HepG2 (cell line): ENCODE measurements around the gene KLF6. TPM values are rescaled to one million over a fixed set of nuclear protein-coding genes. Genes with fewer than 3 reads are reported as not detected.

Experiments used
- AFF4 ChIP-seq: sonication (generic); formaldehyde crosslinking; IDR thresholded peaks from 2 replicates; pipeline ENCODE4 v1.4.0; 2020; ENCODE audit warnings: missing genetic modification reagents
- CCDC6 ChIP-seq: sonication (generic); formaldehyde crosslinking; IDR thresholded peaks from 2 replicates; pipeline ENCODE4 v1.8.1; 2022; ENCODE audit warnings: mild to moderate bottlenecking, missing genetic modification reagents, moderate library complexity
- ETV5 ChIP-seq: IDR thresholded peaks from 2 replicates; pipeline ENCODE4 v1.6.1; 2018; ENCODE audit warnings: missing biosample characterization, missing genetic modification reagents, inconsistent platforms, borderline replicate concordance
- GLI4 ChIP-seq: sonication (generic); formaldehyde crosslinking; IDR thresholded peaks from 2 replicates; pipeline ENCODE4 v1.5.1; 2020; ENCODE audit warnings: missing genetic modification reagents, mild to moderate bottlenecking, moderate library complexity, borderline replicate concordance
- HNRNPH1 ChIP-seq: fragments of 200-400 bp; formaldehyde crosslinking; optimal IDR thresholded peaks from 2 replicates; pipeline ENCODE3; 2017; ENCODE audit warnings: mild to moderate bottlenecking, low read depth, low read length
- JARID2 ChIP-seq: sonication (generic); formaldehyde crosslinking; IDR thresholded peaks from 2 replicates; pipeline ENCODE4 v1.8.1; 2023; ENCODE audit warnings: missing genetic modification reagents, inconsistent platforms; ENCODE audit not compliant: insufficient replicate concordance
- KMT2B ChIP-seq: IDR thresholded peaks from 2 replicates; pipeline ENCODE4 v1.6.1; 2016; ENCODE audit warnings: missing genetic modification reagents, missing compliant biosample characterization
- MEIS1 ChIP-seq: sonication (generic); formaldehyde crosslinking; IDR thresholded peaks from 2 replicates; pipeline ENCODE4 v1.9.0; 2021; ENCODE audit warnings: mild to moderate bottlenecking, missing genetic modification reagents, moderate library complexity, borderline replicate concordance
- ONECUT2 ChIP-seq: sonication (generic); formaldehyde crosslinking; IDR thresholded peaks from 2 replicates; pipeline ENCODE4 v1.4.0; 2020; ENCODE audit warnings: missing genetic modification reagents
- PPARG ChIP-seq: conservative IDR thresholded peaks from 2 replicates; pipeline ENCODE4 v1.6.1; 2016; ENCODE audit warnings: missing biosample characterization, missing genetic modification reagents
- RBM39 ChIP-seq: fragments of 200-400 bp; formaldehyde crosslinking; IDR thresholded peaks from one replicate; pipeline ENCODE4 v1.6.1; 2018; ENCODE audit warnings: antibody characterized with exemption, mild to moderate bottlenecking, low read depth, low read length; ENCODE audit not compliant: poor library complexity, severe bottlenecking
- TFDP1 ChIP-seq: IDR thresholded peaks from 2 replicates; pipeline ENCODE4 v1.6.1; 2016; ENCODE audit warnings: missing compliant biosample characterization, missing genetic modification reagents, borderline replicate concordance
- TMF1 ChIP-seq: sonication (generic); formaldehyde crosslinking; IDR thresholded peaks from 2 replicates; pipeline ENCODE4 v1.8.1; 2022; ENCODE audit warnings: low read depth, missing genetic modification reagents
- ZBTB33 ChIP-seq: sonication (generic); formaldehyde crosslinking; IDR thresholded peaks from 2 replicates; pipeline ENCODE4 v1.4.0; 2020; ENCODE audit warnings: missing genetic modification reagents
- ZIK1 ChIP-seq: sonication (generic); formaldehyde crosslinking; IDR thresholded peaks from 2 replicates; pipeline ENCODE4 v1.5.0; 2020; ENCODE audit warnings: mild to moderate bottlenecking, low read depth, missing genetic modification reagents, borderline replicate concordance
- ZNF280B ChIP-seq: sonication (generic); formaldehyde crosslinking; IDR thresholded peaks from 2 replicates; pipeline ENCODE4 v1.5.0; 2020; ENCODE audit warnings: missing genetic modification reagents, mild to moderate bottlenecking, borderline replicate concordance
- ZNF543 ChIP-seq: sonication (generic); formaldehyde crosslinking; IDR thresholded peaks from 2 replicates; pipeline ENCODE4 v1.4.0; 2020; ENCODE audit warnings: mild to moderate bottlenecking, missing genetic modification reagents
- ZNF549 ChIP-seq: sonication (generic); formaldehyde crosslinking; IDR thresholded peaks from 2 replicates; pipeline ENCODE4 v1.5.0; 2020; ENCODE audit warnings: missing genetic modification reagents
- ZNF605 ChIP-seq: sonication (generic); formaldehyde crosslinking; IDR thresholded peaks from 2 replicates; pipeline ENCODE4 v1.8.0; 2022; ENCODE audit warnings: mild to moderate bottlenecking, missing genetic modification reagents
- ZNF816 ChIP-seq: sonication (generic); formaldehyde crosslinking; IDR thresholded peaks from 2 replicates; pipeline ENCODE4 v1.8.0; 2022; ENCODE audit warnings: missing genetic modification reagents, mild to moderate bottlenecking, borderline replicate concordance
- polyA plus RNA-seq, 8 experiments: library from polyadenylated mRNA; depleted of rRNA in 3 of 8; stranded (reverse) in 7 of 8; unstranded in 1 of 8; fragments of >200 nt; fragmentation: Illumina TruSeq in 4 of 8; extraction: Trizol in 4 of 8; gene quantifications; 2 replicates each; pipeline versions ENCODE4 v1.2.1 to v1.2.3, GENCODE V29; 2011 to 2016; ENCODE audit warnings: low read depth in 4 of 8, missing spikeins in 1 of 8, mixed read lengths in 1 of 8; ENCODE audit not compliant: insufficient read depth in 1 of 8
- total RNA-seq, 5 experiments: library from RNA; depleted of rRNA; stranded (reverse); fragments of >200 nt; fragmentation: Illumina TruSeq; extraction: Trizol; gene quantifications; 2 replicates each; pipeline ENCODE4 v1.2.3, GENCODE V29; 2016; ENCODE audit warnings: low read depth in 1 of 5

Gene KLF6
- total and polyA plus RNA-seq, 2 of the 13 experiments (the other 11 are each of a cell fraction or from before 2014, with no cell fraction given) = 27.0 to 71.9 TPM

GRCh38 chr10:3784510-3785250 is at the start of gene KLF6 (continued):
- 0 out of 2 replicates have a peak, but pooled peaks have one; percentile 27 for TF ChIP-seq ZIK1 (CRISPR knock-in tag)
- TF ChIP-seq ZNF543 = no peak; the same call in 1 of the 2 replicates
- no peak for TF ChIP-seq ZNF549 (CRISPR knock-in tag)
- TF ChIP-seq MEIS1 = 0 out of 2 replicates have a peak, but pooled peaks have one; percentile 4
- peak; percentile 95; the same call in 1 of the 2 replicates for TF ChIP-seq AFF4
- TF ChIP-seq RBM39 = peak; percentile 43
- TF ChIP-seq TFDP1 = no peak
- no peak for TF ChIP-seq PPARG (CRISPR knock-in tag)
- peak; percentile 60 for TF ChIP-seq ZNF280B
- TF ChIP-seq TMF1 (CRISPR knock-in tag) = 0 out of 2 replicates have a peak, but pooled peaks have one; percentile 3
- peak; percentile 61; the same call in 1 of the 2 replicates for TF ChIP-seq ZNF605
- 0 out of 2 replicates have a peak, but pooled peaks have one; percentile 15 for TF ChIP-seq KMT2B (CRISPR knock-in tag)
- TF ChIP-seq ZNF816 (CRISPR knock-in tag) = no peak
- TF ChIP-seq ONECUT2 (CRISPR knock-in tag) = peak; percentile 44; the same call in 1 of the 2 replicates
- TF ChIP-seq CCDC6 = peak; percentile 71
- no peak for TF ChIP-seq JARID2
- TF ChIP-seq ZBTB33 (CRISPR knock-in tag) = no peak
- TF ChIP-seq HNRNPH1 = no peak
- TF ChIP-seq ETV5 (CRISPR knock-in tag) = no peak
- peak; percentile 63; the same call in 1 of the 2 replicates for TF ChIP-seq GLI4 (CRISPR knock-in tag)
